ENCODE measurements around the gene DPYD.

DNA sequence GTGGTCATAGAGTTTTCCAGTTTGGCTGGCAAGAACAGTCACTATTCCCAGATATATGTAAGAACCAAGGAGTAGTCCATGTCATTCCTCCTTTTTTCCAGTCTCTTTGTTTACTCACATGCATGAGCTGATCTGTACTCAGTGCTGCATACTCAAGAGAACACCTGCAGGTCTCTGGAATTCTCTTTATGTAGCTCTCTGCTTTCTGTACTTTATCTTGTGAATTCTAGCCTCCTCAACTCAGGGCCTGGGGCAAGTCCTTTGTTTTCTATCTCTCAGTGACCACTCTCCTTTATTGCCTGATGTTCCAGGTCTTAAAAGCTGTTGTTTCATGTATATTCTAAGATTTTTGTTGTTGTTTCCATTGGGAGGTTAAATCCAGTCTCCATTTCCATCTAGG lies 478.9 kb downstream of the DPYD start:
- TF ChIP-seq, protein P1, sequence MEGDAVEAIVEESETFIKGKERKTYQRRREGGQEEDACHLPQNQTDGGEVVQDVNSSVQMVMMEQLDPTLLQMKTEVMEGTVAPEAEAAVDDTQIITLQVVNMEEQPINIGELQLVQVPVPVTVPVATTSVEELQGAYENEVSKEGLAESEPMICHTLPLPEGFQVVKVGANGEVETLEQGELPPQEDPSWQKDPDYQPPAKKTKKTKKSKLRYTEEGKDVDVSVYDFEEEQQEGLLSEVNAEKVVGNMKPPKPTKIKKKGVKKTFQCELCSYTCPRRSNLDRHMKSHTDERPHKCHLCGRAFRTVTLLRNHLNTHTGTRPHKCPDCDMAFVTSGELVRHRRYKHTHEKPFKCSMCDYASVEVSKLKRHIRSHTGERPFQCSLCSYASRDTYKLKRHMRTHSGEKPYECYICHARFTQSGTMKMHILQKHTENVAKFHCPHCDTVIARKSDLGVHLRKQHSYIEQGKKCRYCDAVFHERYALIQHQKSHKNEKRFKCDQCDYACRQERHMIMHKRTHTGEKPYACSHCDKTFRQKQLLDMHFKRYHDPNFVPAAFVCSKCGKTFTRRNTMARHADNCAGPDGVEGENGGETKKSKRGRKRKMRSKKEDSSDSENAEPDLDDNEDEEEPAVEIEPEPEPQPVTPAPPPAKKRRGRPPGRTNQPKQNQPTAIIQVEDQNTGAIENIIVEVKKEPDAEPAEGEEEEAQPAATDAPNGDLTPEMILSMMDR (IDR thresholded peaks at IDR 0.05 in 2 of 3, conservative IDR thresholded peaks at IDR 0.05 in 1 of 3; ENCODE audit: control insufficient read depth in 2 of 3, extremely low read depth in 1 of 3, insufficient read depth in 1 of 3, low read depth in 3 of 3, low read length in 3 of 3) = no peak
- TF ChIP-seq SMAD5 (IDR thresholded peaks at IDR 0.05; ENCODE audit: low read depth) (no peak), TAF1 (IDR thresholded peaks at IDR 0.05; ENCODE audit: borderline replicate concordance, low read depth, low read length) (no peak), ATF7 (IDR thresholded peaks at IDR 0.05; ENCODE audit: low read depth) (no peak), POLR2A (IDR thresholded peaks at IDR 0.05; ENCODE audit: low read depth, low read length) (no peak), SMC3 (IDR thresholded peaks at IDR 0.05; ENCODE audit: borderline replicate concordance, low read length) (no peak)

Data from GM12878 (cell line).